Measurements from ENCODE around the gene JAKMIP1.

The JAKMIP1 gene

DNA sequence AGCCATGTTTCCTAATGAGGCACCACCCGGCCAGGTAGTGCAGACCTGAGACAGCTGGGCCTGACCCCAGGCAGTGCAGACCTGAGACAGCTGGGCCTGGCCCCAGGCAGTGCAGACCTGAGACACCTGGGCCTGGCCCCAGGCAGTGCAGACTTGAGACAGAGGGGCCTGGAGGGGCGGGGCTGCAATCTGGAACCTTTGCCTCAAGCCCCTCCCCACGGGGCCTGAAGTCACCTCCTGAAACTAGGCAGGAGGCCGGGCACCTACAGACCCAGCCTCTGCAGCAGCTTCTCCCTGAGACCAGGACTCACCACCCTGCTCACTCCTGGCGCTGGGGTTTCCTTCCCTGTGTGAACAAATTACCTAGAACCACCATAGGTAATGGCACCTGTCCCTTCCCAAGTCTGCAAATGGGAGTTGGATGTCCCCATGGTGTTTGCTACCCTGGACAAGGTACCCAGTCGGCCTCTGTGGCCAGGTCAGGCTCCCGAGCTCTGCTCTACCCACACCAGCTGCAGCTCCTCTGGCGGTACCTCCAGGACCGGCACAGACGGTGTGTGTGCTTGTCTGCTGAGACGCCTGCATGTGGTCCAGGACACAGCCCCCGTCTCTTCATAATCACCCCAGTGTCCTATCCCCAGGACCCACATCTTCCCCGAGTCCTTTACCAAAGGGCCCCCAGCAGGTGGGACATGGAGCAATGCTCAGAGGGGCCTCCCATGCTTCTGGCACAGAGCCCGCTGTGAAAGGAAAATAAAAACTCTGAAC is 129.0 kb downstream of the JAKMIP1 start:
- Histone ChIP-seq H3K27ac (no peak overlapping the region), H2AFZ (no peak overlapping the region), H3K9ac (no peak overlapping the region), H3K4me1 (no peaks in the 10 kb centered on the region), H3K79me2 (no peaks in the 10 kb centered on the region), H3K4me2 (ENCODE audit: low read length) (no peak overlapping the region), H3K36me3 (ENCODE audit: control insufficient read depth, insufficient read depth, low read length) (no peaks in the 10 kb centered on the region), H3K9me3 (ENCODE audit: control insufficient read depth, low read length) (no peaks in the 10 kb centered on the region), H3K27me3 (ENCODE audit: control insufficient read depth, insufficient read depth, low read length) (no peaks in the 10 kb centered on the region), H3K4me3 (ENCODE audit: low read depth, low read length) (no peak overlapping the region)
- TF ChIP-seq, protein P1, sequence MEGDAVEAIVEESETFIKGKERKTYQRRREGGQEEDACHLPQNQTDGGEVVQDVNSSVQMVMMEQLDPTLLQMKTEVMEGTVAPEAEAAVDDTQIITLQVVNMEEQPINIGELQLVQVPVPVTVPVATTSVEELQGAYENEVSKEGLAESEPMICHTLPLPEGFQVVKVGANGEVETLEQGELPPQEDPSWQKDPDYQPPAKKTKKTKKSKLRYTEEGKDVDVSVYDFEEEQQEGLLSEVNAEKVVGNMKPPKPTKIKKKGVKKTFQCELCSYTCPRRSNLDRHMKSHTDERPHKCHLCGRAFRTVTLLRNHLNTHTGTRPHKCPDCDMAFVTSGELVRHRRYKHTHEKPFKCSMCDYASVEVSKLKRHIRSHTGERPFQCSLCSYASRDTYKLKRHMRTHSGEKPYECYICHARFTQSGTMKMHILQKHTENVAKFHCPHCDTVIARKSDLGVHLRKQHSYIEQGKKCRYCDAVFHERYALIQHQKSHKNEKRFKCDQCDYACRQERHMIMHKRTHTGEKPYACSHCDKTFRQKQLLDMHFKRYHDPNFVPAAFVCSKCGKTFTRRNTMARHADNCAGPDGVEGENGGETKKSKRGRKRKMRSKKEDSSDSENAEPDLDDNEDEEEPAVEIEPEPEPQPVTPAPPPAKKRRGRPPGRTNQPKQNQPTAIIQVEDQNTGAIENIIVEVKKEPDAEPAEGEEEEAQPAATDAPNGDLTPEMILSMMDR (IDR thresholded peaks at IDR 0.05): no peak

DNA sequence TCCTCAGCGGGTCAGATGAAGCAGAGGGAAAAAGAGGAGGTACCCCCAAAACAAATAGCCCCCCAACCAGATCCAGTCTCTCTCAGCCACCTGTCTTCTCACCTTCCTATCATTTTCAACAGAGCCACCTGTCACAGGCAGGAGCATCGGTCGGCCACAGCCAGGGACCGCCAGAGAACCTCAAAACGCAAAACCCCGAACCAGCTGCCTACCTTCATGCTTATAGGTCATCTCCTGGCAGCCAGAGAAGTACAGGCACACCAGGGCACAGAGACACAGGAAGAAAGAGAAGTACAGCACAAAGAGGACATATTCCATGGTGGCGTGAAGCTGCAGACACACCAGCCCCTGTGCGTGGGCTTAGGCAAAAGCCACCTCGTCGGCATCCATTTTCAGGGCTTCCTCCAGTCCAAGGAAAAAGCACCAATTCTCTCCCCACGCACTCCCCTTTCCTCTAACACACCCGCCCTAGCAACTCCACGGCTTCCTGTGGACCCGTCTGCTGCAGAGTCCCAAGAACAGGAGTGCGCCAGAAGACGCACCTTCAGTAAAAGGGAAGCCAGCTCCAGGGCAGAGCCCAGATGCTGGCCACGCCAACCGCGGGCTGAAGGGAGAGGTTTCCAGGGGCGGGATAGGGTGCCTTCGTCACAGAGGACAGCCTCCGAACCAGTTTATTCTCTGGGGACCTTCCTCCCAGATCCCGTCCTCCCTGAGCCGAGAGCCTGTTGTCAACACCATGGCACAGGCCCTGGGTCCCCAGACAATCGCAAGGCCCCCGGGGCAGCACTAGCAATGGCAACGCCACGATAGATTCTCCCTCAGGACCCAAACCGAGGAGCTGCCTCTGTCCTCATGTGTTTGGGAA is 130.3 kb downstream of the JAKMIP1 start:
- H3K79me2 ChIP-seq: no peaks in the 10 kb centered on the region
- H2AFZ ChIP-seq: no peak overlapping the region
- no peak overlapping the region for H3K4me2 ChIP-seq (ENCODE audit: low read length)
- TF ChIP-seq, protein P1 (IDR thresholded peaks at IDR 0.05): no peak
- H3K4me1 ChIP-seq: no peaks in the 10 kb centered on the region
- no peaks in the 10 kb centered on the region for H3K27me3 ChIP-seq (ENCODE audit: control insufficient read depth, insufficient read depth, low read length)
- no peak overlapping the region for H3K27ac ChIP-seq
- H3K36me3 ChIP-seq (ENCODE audit: control insufficient read depth, insufficient read depth, low read length): no peaks in the 10 kb centered on the region
- no peaks in the 10 kb centered on the region for H3K9me3 ChIP-seq (ENCODE audit: control insufficient read depth, low read length)
- no peak overlapping the region for H3K4me3 ChIP-seq (ENCODE audit: low read depth, low read length)
- no peak overlapping the region for H3K9ac ChIP-seq

DNA sequence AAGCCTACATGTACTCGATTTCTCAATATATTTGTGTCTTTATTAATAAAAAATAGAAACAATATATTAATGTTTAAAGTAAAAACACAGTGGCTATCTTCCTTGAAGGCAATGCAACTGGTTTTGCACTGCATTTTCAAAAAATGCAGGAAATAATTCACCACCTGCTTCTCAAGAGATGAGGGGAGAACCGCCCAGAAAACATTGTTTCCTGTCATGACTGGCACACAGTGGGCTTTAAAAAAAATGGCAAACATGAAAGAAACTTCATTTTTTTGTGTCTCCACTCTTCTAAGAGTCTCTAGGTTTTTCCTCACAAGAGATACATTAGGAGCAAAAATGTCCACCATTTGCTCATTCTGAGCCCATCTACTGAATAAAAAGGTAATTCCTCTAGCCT is 131.4 kb downstream of the JAKMIP1 start:
- no peak overlapping the region for H3K4me2 ChIP-seq (ENCODE audit: low read length)
- TF ChIP-seq, protein P1 (IDR thresholded peaks at IDR 0.05): no peak
- no peak overlapping the region for H3K27ac ChIP-seq
- H3K36me3 ChIP-seq (ENCODE audit: control insufficient read depth, insufficient read depth, low read length): no peaks in the 10 kb centered on the region
- H3K9me3 ChIP-seq (ENCODE audit: control insufficient read depth, low read length): no peaks in the 10 kb centered on the region
- no peaks in the 10 kb centered on the region for H3K4me1 ChIP-seq
- no peak overlapping the region for H2AFZ ChIP-seq
- no peaks in the 10 kb centered on the region for H3K79me2 ChIP-seq
- H3K9ac ChIP-seq: no peak overlapping the region
- no peak overlapping the region for H3K4me3 ChIP-seq (ENCODE audit: low read depth, low read length)
- H3K27me3 ChIP-seq (ENCODE audit: control insufficient read depth, insufficient read depth, low read length): no peaks in the 10 kb centered on the region

DNA sequence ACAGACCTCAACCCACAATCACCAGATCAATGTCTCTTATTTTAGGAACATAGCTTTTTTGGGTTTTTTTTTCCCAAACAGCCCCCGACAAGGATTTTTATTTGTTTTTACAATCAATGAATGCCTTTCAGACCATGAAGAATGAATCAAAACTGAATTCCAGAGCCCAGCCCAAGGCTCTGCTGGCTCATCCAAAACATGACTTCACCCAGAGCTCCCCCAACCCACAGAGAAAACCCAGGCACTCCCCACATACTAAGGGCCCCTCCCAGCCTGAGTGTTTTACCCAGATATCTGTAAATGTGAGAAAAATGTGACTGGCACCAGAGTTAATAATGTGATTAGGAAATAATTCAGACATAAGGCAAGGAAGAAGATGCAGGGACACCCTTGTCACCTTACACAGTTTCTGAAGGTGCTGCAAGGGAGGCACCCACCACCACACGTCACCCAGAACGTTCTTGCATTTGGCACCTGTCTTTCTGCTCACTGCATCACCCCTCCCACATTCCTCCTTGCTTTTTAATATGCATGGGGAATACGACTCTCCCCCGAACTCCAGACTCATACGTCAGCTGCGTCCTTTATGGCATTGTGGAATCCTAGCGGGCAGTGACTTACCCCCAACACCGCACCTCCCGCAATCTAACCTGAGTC is 134.3 kb downstream of the JAKMIP1 start:
- no peak overlapping the region for H3K27ac ChIP-seq

More for the DNA sequence above, 134.3 kb downstream of the JAKMIP1 start:
- Histone ChIP-seq H3K4me1 (no peaks in the 10 kb centered on the region), H3K9me3 (ENCODE audit: control insufficient read depth, low read length) (no peaks in the 10 kb centered on the region), H3K4me3 (ENCODE audit: low read depth, low read length) (no peak overlapping the region), H3K36me3 (ENCODE audit: control insufficient read depth, insufficient read depth, low read length) (no peaks in the 10 kb centered on the region), H3K4me2 (ENCODE audit: low read length) (no peak overlapping the region), H2AFZ (no peak overlapping the region), H3K27me3 (ENCODE audit: control insufficient read depth, insufficient read depth, low read length) (no peaks in the 10 kb centered on the region), H3K79me2 (no peaks in the 10 kb centered on the region), H3K9ac (no peak overlapping the region)
- TF ChIP-seq, protein P1 (IDR thresholded peaks at IDR 0.05): no peak

Measured in parathyroid adenoma (tissue), 2 donors.